Ramos (cell line): ENCODE results near the gene SDC1.

ENCODE experiments used
- in situ Hi-C: fragments of 300-500 bp; cut with MboI; formaldehyde crosslinking; loops from one replicate; pipeline ENCODE4 v1.14.3; 2022; ENCODE audit warnings: low sequenced_read_pairs; ENCODE audit not compliant: unreplicated experiment

SDC1 gene

GRCh38 chr2:20157193-20157891, 67.6 kb downstream of the SDC1 start:
- in situ Hi-C loops = no loop called here

- in situ Hi-C loops = no loop called here
These were observed 68.1 kb downstream of the SDC1 start for GRCh38 chr2:20156836-20157192.

- in situ Hi-C loops = no loop called here
These were observed 68.7 kb downstream of the SDC1 start for GRCh38 chr2:20156076-20156759.

- in situ Hi-C loops = no loop called here
These were observed 71.6 kb downstream of the SDC1 start for GRCh38 chr2:20153131-20153851.

GRCh38 chr2:20150806-20151571, 73.9 kb downstream of the SDC1 start:
- in situ Hi-C loops = no loop called here
